OCI-LY1 (cell line): ENCODE measurements around the gene POLE.

ENCODE experiments used
- EZH2 ChIP-seq: fragments of 200-600 bp; sonication (generic), shearing (Covaris generic); IDR thresholded peaks from 2 replicates; pipeline ENCODE4 v1.8.0; 2017; ENCODE audit warnings: borderline replicate concordance, mixed run types, mild to moderate bottlenecking, antibody characterized with exemption, low read length, moderate library complexity, mixed read lengths
- TF ChIP-seq, protein P1 (sequence below): fragments of 200-600 bp; sonication (generic), shearing (Covaris generic); IDR thresholded peaks from 2 replicates; pipeline ENCODE4 v1.5.1; 2017; ENCODE audit warnings: mild to moderate bottlenecking, antibody characterized with exemption, low read length, moderate library complexity, mixed read lengths

DNA sequence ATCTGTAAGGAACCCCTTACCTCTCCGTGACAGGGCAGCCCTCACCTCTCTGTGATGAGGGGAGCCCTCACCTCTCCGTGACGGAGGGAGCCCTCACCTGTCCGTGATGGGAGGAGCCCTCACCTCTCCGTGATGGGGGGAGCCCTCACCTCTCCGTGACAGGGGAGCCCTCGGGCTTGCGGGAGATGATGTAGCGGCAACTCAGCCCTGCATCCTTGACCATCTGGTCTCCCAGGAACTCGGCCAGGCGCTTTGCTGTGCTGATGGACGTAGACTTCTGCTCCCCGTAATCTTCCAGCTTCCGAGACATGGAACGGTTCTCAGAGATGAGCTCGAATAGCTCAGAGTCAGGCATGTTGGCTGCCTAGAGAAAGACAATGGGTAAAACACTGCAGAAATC, 28.0 kb downstream of the POLE start:
- TF ChIP-seq, protein P1, sequence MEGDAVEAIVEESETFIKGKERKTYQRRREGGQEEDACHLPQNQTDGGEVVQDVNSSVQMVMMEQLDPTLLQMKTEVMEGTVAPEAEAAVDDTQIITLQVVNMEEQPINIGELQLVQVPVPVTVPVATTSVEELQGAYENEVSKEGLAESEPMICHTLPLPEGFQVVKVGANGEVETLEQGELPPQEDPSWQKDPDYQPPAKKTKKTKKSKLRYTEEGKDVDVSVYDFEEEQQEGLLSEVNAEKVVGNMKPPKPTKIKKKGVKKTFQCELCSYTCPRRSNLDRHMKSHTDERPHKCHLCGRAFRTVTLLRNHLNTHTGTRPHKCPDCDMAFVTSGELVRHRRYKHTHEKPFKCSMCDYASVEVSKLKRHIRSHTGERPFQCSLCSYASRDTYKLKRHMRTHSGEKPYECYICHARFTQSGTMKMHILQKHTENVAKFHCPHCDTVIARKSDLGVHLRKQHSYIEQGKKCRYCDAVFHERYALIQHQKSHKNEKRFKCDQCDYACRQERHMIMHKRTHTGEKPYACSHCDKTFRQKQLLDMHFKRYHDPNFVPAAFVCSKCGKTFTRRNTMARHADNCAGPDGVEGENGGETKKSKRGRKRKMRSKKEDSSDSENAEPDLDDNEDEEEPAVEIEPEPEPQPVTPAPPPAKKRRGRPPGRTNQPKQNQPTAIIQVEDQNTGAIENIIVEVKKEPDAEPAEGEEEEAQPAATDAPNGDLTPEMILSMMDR, result no peak
- no peak for TF ChIP-seq EZH2
